ENCODE results near the gene CKLF.

DNA sequence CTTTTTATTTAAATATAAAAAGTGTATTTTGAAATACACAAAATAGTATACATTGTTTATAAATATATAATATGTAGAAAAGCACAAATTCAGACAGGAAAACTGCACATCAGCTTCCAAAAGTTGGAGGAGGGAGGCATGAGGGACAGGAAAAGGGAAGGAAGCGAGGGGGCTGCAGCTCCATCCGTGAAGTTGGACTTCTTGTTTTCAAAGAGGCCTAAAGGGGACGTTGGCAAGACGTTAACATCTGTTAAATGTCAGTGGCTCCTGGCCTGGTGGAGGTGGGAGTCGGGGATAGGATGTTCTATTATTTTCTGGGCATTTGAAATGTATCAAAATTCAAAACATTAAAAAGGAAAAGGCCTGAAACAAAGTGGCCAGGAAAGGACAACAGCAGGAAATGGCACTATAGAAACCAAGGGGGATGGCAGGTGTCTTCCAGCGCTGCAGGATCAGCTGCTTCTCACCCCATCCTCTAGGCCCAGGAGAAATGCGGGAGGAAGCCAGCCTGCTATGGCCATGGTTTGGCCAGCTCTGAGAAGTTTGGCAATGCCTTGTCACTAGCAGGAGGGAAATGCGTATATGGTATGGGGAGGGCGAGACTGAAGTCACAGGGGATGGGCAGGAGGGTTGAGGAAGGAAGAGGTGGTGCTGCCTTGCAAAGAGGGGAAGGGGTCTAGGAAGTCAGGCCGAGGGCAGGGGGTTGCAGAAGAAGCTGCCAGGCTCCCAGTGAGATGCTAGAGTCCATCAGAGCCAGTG is 33.3 kb downstream of the CKLF start:
- TF ChIP-seq, protein P1, sequence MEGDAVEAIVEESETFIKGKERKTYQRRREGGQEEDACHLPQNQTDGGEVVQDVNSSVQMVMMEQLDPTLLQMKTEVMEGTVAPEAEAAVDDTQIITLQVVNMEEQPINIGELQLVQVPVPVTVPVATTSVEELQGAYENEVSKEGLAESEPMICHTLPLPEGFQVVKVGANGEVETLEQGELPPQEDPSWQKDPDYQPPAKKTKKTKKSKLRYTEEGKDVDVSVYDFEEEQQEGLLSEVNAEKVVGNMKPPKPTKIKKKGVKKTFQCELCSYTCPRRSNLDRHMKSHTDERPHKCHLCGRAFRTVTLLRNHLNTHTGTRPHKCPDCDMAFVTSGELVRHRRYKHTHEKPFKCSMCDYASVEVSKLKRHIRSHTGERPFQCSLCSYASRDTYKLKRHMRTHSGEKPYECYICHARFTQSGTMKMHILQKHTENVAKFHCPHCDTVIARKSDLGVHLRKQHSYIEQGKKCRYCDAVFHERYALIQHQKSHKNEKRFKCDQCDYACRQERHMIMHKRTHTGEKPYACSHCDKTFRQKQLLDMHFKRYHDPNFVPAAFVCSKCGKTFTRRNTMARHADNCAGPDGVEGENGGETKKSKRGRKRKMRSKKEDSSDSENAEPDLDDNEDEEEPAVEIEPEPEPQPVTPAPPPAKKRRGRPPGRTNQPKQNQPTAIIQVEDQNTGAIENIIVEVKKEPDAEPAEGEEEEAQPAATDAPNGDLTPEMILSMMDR (conservative IDR thresholded peaks at IDR 0.05): no peak
- TF ChIP-seq EZH2 (IDR thresholded peaks at IDR 0.05; ENCODE audit: low read depth): no peak

Measured in PC-9 (cell line).